Keratinocyte (primary cell): ENCODE data around the gene SYT9. TPM values are rescaled to one million over a fixed set of nuclear protein-coding genes. Genes with fewer than 3 reads are reported as not detected.
"Not testable (repeated sequence)": the region's sequence is repeated elsewhere in the genome, so short reads cannot be mapped to it uniquely, and the experiment has no call there.

Experiments used
- DNase-seq: peaks from one replicate; pipeline ENCODE4 v3.0.0-alpha.2; 2011; ENCODE audit warnings: low read depth, missing footprints, low spot score
- FAIRE-seq: peaks from 2 replicates; lab custom pipeline; 2011; peaks lifted over from hg19 to GRCh38; lab: Jason Lieb, UNC
- H2AFZ ChIP-seq: 2 replicates; pipeline ENCODE4 v1.6.0; 2012; ENCODE audit warnings: low read length, control low read depth, inconsistent platforms; ENCODE audit not compliant: control insufficient read depth
- H3K27ac ChIP-seq: 2 replicates; pipeline ENCODE4 v1.5.1; 2011; ENCODE audit warnings: low read length; ENCODE audit not compliant: control insufficient read depth, insufficient read depth
- H3K27me3 ChIP-seq: 3 replicates; pipeline ENCODE4 v1.6.0; 2011; ENCODE audit warnings: low read length; ENCODE audit not compliant: control insufficient read depth, insufficient read depth; ENCODE audit errors: extremely low read depth
- H3K36me3 ChIP-seq, 2 experiments: 2 replicates in 1 of 2; 3 replicates in 1 of 2; pipeline ENCODE4 v1.5.1; 2011; ENCODE audit warnings: low read length in 2 of 2, mild to moderate bottlenecking in 1 of 2; ENCODE audit not compliant: control insufficient read depth in 2 of 2, insufficient read depth in 2 of 2; ENCODE audit errors: extremely low read depth in 1 of 2
- H3K4me1 ChIP-seq: 3 replicates; pipeline ENCODE4 v1.5.1; 2011; ENCODE audit warnings: low read length; ENCODE audit not compliant: control insufficient read depth, insufficient read depth; ENCODE audit errors: extremely low read depth
- H3K4me2 ChIP-seq: 3 replicates; pipeline ENCODE4 v1.6.0; 2011; ENCODE audit warnings: low read depth, low read length; ENCODE audit not compliant: control insufficient read depth, insufficient read depth; ENCODE audit errors: extremely low read depth
- H3K4me3 ChIP-seq, 3 experiments: fragments of 200-600 bp in 1 of 3; sonication (generic) in 1 of 3; 2 replicates in 2 of 3; 3 replicates in 1 of 3; pipeline ENCODE4 v1.5.1; 2011 to 2016; ENCODE audit warnings: low read length in 3 of 3, mild to moderate bottlenecking in 3 of 3, control low read depth in 2 of 3, inconsistent platforms in 1 of 3, low read depth in 1 of 3, mixed read lengths in 1 of 3, mixed run types in 1 of 3, moderate library complexity in 1 of 3; ENCODE audit not compliant: control insufficient read depth in 2 of 3, insufficient read depth in 2 of 3; ENCODE audit errors: extremely low read depth in 1 of 3
- H3K79me2 ChIP-seq: 2 replicates; pipeline ENCODE4 v1.6.0; 2012; ENCODE audit warnings: low read length; ENCODE audit not compliant: control insufficient read depth, insufficient read depth
- H3K9ac ChIP-seq: 3 replicates; pipeline ENCODE4 v1.6.0; 2011; ENCODE audit warnings: low read length; ENCODE audit not compliant: control insufficient read depth, insufficient read depth; ENCODE audit errors: extremely low read depth
- H3K9me1 ChIP-seq: 3 replicates; pipeline ENCODE4 v1.6.0; 2011; ENCODE audit warnings: low read length; ENCODE audit not compliant: control insufficient read depth, insufficient read depth; ENCODE audit errors: extremely low read depth
- H3K9me3 ChIP-seq: 2 replicates; pipeline ENCODE4 v1.5.1; 2012; ENCODE audit warnings: low read depth, low read length; ENCODE audit not compliant: control insufficient read depth
- H4K20me1 ChIP-seq: 3 replicates; pipeline ENCODE4 v1.6.0; 2011; ENCODE audit warnings: low read length; ENCODE audit not compliant: control insufficient read depth, insufficient read depth; ENCODE audit errors: extremely low read depth
- EZH2 ChIP-seq: IDR thresholded peaks from one replicate; pipeline ENCODE4 v1.6.1; 2012; ENCODE audit warnings: inconsistent platforms, mild to moderate bottlenecking, low read length, moderate library complexity
- dilution Hi-C: fragments of 300-500 bp; cut with MboI; formaldehyde crosslinking; loops from one replicate; pipeline ENCODE4 v1.7.0; 2020; ENCODE audit warnings: low sequenced_read_pairs; ENCODE audit not compliant: extremely low pct_ligation_motif_present
- polyA plus RNA-seq, 5 experiments: library from polyadenylated mRNA; depleted of rRNA in 3 of 5; stranded (reverse) in 3 of 5; stranded (forward) in 1 of 5; unstranded in 1 of 5; fragments of >200 nt; gene quantifications; 1 replicate in 1 of 5; 2 replicates in 3 of 5; 3 replicates in 1 of 5; pipeline versions ENCODE4 v1.2.1 to v1.2.3, GENCODE V29; 2011 to 2012; ENCODE audit warnings: missing spikeins in 2 of 5, low read depth in 1 of 5, low replicate concordance in 1 of 5
- TF ChIP-seq, protein P1 (sequence below), 3 experiments: IDR thresholded peaks in 1 of 3; conservative IDR thresholded peaks in 1 of 3; optimal IDR thresholded peaks in 1 of 3; 2 replicates in 2 of 3; 3 replicates in 1 of 3; pipeline versions ENCODE3 to v1.5.1; 2011; ENCODE audit warnings: low read length in 3 of 3, mild to moderate bottlenecking in 3 of 3, moderate library complexity in 2 of 3, control low read depth in 1 of 3, inconsistent platforms in 1 of 3; ENCODE audit not compliant: insufficient read depth in 2 of 3; ENCODE audit errors: extremely low read depth in 1 of 3

The SYT9 gene
- polyA plus RNA-seq, 1 donor (not counting 4 experiments of a cell fraction or from before 2014, with no cell fraction given), result not detected

DNA sequence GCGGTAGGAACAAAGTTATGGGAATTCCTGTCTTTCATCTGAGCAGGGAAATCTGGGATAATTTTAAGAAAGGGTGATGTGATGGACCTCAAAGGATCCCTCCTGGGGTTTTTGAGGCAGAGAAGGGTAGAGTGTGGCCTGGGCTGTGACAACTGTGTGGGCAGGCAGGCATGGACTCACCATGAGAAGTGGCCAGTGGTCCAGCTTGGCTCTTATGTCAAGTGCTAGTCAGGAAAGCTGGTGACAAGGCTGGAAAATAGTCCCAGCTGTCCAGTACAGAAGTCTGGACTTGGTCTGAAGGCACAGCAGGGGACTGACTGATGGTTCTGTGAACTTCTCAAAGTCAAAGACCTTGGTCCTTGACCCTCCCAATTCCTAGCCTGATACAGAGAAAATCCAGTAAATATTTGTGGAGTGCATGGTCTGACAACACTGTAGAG is 263.8 kb downstream of the SYT9 start:
- no peaks in the 10 kb centered on the region for H4K20me1 ChIP-seq
- H3K9ac ChIP-seq, result no peak overlapping the region
- no peak overlapping the region for H3K4me2 ChIP-seq
- FAIRE-seq (no peak), DNase-seq (no peak)
- H2AFZ ChIP-seq, result no peak overlapping the region
- H3K79me2 ChIP-seq, result no peaks in the 10 kb centered on the region
- peaks cover 4% of the 10 kb centered on the region for H3K27me3 ChIP-seq
- H3K9me3 ChIP-seq, result no peaks in the 10 kb centered on the region
- no peak overlapping the region for H3K4me3 ChIP-seq
- no peaks in the 10 kb centered on the region for H3K36me3 ChIP-seq
- no peaks in the 10 kb centered on the region for H3K9me1 ChIP-seq
- no peak overlapping the region for H3K27ac ChIP-seq
- dilution Hi-C loops, result no loop called here
- no peak for TF ChIP-seq EZH2
- TF ChIP-seq, protein P1, sequence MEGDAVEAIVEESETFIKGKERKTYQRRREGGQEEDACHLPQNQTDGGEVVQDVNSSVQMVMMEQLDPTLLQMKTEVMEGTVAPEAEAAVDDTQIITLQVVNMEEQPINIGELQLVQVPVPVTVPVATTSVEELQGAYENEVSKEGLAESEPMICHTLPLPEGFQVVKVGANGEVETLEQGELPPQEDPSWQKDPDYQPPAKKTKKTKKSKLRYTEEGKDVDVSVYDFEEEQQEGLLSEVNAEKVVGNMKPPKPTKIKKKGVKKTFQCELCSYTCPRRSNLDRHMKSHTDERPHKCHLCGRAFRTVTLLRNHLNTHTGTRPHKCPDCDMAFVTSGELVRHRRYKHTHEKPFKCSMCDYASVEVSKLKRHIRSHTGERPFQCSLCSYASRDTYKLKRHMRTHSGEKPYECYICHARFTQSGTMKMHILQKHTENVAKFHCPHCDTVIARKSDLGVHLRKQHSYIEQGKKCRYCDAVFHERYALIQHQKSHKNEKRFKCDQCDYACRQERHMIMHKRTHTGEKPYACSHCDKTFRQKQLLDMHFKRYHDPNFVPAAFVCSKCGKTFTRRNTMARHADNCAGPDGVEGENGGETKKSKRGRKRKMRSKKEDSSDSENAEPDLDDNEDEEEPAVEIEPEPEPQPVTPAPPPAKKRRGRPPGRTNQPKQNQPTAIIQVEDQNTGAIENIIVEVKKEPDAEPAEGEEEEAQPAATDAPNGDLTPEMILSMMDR (optimal IDR thresholded peaks at IDR 0.05 in 1 of 3, IDR thresholded peaks at IDR 0.05 in 1 of 3, conservative IDR thresholded peaks at IDR 0.05 in 1 of 3; ENCODE audit: extremely low read depth in 1 of 3, insufficient read depth in 2 of 3, low read length in 3 of 3), result no peak
- peaks cover 14% of the 10 kb centered on the region for H3K4me1 ChIP-seq

DNA sequence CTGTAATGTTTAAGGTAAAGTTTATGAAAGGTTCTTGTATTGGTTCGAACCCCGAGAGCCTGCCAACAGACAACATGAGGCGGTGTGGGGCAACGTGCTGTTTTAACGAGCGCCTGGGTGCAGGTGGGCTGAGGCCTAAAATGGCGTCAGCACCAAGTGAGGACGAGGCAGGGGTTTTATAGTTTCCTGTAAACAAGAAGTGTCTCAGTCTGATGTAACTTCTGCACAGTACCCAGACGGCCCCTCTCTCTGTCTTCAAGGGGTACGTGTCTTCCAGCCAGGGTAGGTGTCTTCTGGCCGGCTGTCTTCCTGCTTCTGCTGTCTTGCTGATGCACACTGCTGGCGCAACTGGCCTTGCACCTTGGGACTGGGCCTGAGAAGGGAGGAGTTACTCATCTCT is 264.8 kb downstream of the SYT9 start:
- Histone ChIP-seq H3K36me3 (no peaks in the 10 kb centered on the region), H3K79me2 (no peaks in the 10 kb centered on the region), H3K27ac (no peak overlapping the region), H4K20me1 (no peaks in the 10 kb centered on the region), H2AFZ (no peak overlapping the region), H3K4me2 (no peak overlapping the region), H3K4me1 (peaks cover 14% of the 10 kb centered on the region), H3K27me3 (peaks cover 4% of the 10 kb centered on the region), H3K4me3 (no peak overlapping the region), H3K9me1 (no peaks in the 10 kb centered on the region), H3K9me3 (no peaks in the 10 kb centered on the region), H3K9ac (no peak overlapping the region)
- TF ChIP-seq, protein P1 (optimal IDR thresholded peaks at IDR 0.05 in 1 of 3, IDR thresholded peaks at IDR 0.05 in 1 of 3, conservative IDR thresholded peaks at IDR 0.05 in 1 of 3; ENCODE audit: extremely low read depth in 1 of 3, insufficient read depth in 2 of 3, low read length in 3 of 3), result no peak
- no peak for TF ChIP-seq EZH2
- FAIRE-seq, result no peak
- DNase-seq, result no peak
- dilution Hi-C loops, result no loop called here

DNA sequence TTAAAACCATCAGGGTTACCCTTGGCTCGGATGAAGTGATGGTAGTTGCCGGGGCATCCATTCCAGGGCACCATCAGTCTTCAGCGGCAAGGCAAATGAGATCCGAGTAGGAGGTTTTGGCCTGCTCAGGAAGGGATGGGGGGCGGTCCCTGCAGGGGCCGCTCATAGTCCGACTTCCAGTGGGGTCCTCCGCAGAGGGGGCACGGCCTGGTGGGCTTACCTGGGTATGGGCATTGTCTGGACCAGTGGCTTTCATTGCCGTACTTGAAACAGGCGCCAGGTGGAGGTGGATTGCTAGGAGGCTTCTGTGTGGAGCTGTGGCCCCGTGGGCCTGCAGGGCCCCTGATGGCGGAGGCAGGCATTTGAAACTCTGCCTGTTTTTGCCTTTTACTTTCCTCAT is 266.0 kb downstream of the SYT9 start:
- DNase-seq, H4K20me1 ChIP-seq, dilution Hi-C loops, H3K27ac ChIP-seq, H2AFZ ChIP-seq, H3K79me2 ChIP-seq, H3K9me1 ChIP-seq, H3K4me2 ChIP-seq, H3K36me3 ChIP-seq, H3K9me3 ChIP-seq, H3K4me3 ChIP-seq, H3K9ac ChIP-seq, FAIRE-seq, H3K27me3 ChIP-seq: not testable (repeated sequence)
- H3K4me1 ChIP-seq, result peaks cover 11% of the 10 kb centered on the region
